Measurements from ENCODE around the gene CDS2.

GRCh38 chr20:5133998-5134397, 7.2 kb downstream of the CDS2 start:
- TF ChIP-seq EZH2phosphoT487 (IDR thresholded peaks at IDR 0.05; ENCODE audit: unreplicated experiment), result no peak
- TF ChIP-seq POLR2AphosphoS5 (IDR thresholded peaks at IDR 0.05; ENCODE audit: low read depth), result no peak
- TF ChIP-seq, protein P1, sequence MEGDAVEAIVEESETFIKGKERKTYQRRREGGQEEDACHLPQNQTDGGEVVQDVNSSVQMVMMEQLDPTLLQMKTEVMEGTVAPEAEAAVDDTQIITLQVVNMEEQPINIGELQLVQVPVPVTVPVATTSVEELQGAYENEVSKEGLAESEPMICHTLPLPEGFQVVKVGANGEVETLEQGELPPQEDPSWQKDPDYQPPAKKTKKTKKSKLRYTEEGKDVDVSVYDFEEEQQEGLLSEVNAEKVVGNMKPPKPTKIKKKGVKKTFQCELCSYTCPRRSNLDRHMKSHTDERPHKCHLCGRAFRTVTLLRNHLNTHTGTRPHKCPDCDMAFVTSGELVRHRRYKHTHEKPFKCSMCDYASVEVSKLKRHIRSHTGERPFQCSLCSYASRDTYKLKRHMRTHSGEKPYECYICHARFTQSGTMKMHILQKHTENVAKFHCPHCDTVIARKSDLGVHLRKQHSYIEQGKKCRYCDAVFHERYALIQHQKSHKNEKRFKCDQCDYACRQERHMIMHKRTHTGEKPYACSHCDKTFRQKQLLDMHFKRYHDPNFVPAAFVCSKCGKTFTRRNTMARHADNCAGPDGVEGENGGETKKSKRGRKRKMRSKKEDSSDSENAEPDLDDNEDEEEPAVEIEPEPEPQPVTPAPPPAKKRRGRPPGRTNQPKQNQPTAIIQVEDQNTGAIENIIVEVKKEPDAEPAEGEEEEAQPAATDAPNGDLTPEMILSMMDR (conservative IDR thresholded peaks at IDR 0.05; ENCODE audit: low read depth in 2 of 2), result no peak
- no peak for TF ChIP-seq EZH2 (IDR thresholded peaks at IDR 0.05; ENCODE audit: low read depth, unreplicated experiment)
- no peak for TF ChIP-seq CREB1 (CRISPR knock-in tag; IDR thresholded peaks at IDR 0.05; ENCODE audit: low read depth)
- TF ChIP-seq, protein P2, sequence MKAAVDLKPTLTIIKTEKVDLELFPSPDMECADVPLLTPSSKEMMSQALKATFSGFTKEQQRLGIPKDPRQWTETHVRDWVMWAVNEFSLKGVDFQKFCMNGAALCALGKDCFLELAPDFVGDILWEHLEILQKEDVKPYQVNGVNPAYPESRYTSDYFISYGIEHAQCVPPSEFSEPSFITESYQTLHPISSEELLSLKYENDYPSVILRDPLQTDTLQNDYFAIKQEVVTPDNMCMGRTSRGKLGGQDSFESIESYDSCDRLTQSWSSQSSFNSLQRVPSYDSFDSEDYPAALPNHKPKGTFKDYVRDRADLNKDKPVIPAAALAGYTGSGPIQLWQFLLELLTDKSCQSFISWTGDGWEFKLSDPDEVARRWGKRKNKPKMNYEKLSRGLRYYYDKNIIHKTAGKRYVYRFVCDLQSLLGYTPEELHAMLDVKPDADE (IDR thresholded peaks at IDR 0.05), result no peak
- TF ChIP-seq, protein P3, sequence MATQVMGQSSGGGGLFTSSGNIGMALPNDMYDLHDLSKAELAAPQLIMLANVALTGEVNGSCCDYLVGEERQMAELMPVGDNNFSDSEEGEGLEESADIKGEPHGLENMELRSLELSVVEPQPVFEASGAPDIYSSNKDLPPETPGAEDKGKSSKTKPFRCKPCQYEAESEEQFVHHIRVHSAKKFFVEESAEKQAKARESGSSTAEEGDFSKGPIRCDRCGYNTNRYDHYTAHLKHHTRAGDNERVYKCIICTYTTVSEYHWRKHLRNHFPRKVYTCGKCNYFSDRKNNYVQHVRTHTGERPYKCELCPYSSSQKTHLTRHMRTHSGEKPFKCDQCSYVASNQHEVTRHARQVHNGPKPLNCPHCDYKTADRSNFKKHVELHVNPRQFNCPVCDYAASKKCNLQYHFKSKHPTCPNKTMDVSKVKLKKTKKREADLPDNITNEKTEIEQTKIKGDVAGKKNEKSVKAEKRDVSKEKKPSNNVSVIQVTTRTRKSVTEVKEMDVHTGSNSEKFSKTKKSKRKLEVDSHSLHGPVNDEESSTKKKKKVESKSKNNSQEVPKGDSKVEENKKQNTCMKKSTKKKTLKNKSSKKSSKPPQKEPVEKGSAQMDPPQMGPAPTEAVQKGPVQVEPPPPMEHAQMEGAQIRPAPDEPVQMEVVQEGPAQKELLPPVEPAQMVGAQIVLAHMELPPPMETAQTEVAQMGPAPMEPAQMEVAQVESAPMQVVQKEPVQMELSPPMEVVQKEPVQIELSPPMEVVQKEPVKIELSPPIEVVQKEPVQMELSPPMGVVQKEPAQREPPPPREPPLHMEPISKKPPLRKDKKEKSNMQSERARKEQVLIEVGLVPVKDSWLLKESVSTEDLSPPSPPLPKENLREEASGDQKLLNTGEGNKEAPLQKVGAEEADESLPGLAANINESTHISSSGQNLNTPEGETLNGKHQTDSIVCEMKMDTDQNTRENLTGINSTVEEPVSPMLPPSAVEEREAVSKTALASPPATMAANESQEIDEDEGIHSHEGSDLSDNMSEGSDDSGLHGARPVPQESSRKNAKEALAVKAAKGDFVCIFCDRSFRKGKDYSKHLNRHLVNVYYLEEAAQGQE (IDR thresholded peaks at IDR 0.05; ENCODE audit: unreplicated experiment), result no peak
- no peak for TF ChIP-seq JUNB (IDR thresholded peaks at IDR 0.05; ENCODE audit: unreplicated experiment)
- no peak for TF ChIP-seq ZNF114 (CRISPR knock-in tag; IDR thresholded peaks at IDR 0.05)
- no peak for TF ChIP-seq NANOG (IDR thresholded peaks at IDR 0.05; ENCODE audit: borderline replicate concordance)
- TF ChIP-seq ZNF462 (CRISPR knock-in tag; IDR thresholded peaks at IDR 0.05), result no peak
- no peak for TF ChIP-seq ZNF331 (CRISPR knock-in tag; IDR thresholded peaks at IDR 0.05; ENCODE audit: low read depth)
- TF ChIP-seq STAT1 (IDR thresholded peaks at IDR 0.05; ENCODE audit: unreplicated experiment), result no peak
